Endothelial cell (in vitro differentiated cells): ENCODE results near the gene ABCF2. TPM values are rescaled to one million over a fixed set of nuclear protein-coding genes. Genes with fewer than 3 reads are reported as not detected.

ENCODE experiments used
- DNase-seq: peaks from one replicate; pipeline ENCODE4 v3.0.0; 2021; ENCODE audit warnings: low spot score
- H3K27ac Mint-ChIP-seq: one replicate; pipeline ENCODE4 v1.8.0; 2021; ENCODE audit warnings: mixed read lengths, inconsistent platforms; ENCODE audit not compliant: unreplicated experiment
- H3K27me3 Mint-ChIP-seq: one replicate; pipeline ENCODE4 v1.8.0; 2021; ENCODE audit warnings: mild to moderate bottlenecking, moderate library complexity, mixed read lengths, inconsistent platforms; ENCODE audit not compliant: unreplicated experiment
- H3K36me3 Mint-ChIP-seq: one replicate; pipeline ENCODE4 v1.8.0; 2021; ENCODE audit warnings: mild to moderate bottlenecking, low read depth, mixed read lengths, inconsistent platforms; ENCODE audit not compliant: unreplicated experiment
- H3K4me1 Mint-ChIP-seq: one replicate; pipeline ENCODE4 v1.8.0; 2021; ENCODE audit warnings: mild to moderate bottlenecking, mixed read lengths, inconsistent platforms; ENCODE audit not compliant: unreplicated experiment
- H3K4me3 Mint-ChIP-seq: one replicate; pipeline ENCODE4 v1.8.0; 2021; ENCODE audit warnings: mild to moderate bottlenecking, mixed read lengths, inconsistent platforms; ENCODE audit not compliant: unreplicated experiment
- H3K9me3 Mint-ChIP-seq: one replicate; pipeline ENCODE4 v1.8.0; 2021; ENCODE audit warnings: mixed read lengths, inconsistent platforms; ENCODE audit not compliant: unreplicated experiment
- CTCF ChIP-seq: fragments of 200-600 bp; sonication (generic); IDR thresholded peaks from one replicate; pipeline ENCODE4 v1.5.0; 2021; ENCODE audit warnings: antibody characterized with exemption; ENCODE audit not compliant: unreplicated experiment
- total RNA-seq: library from RNA; stranded (reverse); fragmentation: NEBNext Ultra II Directional; extraction: Animal tissue kit (Norgen Biotek cat#: 25700); gene quantifications from one replicate; pipeline ENCODE4 v1.2.1, GENCODE V29; 2021; ENCODE audit not compliant: unreplicated experiment

The ABCF2 gene
- total RNA-seq, 1 donor from 2014 or later: 39.6 TPM

DNA sequence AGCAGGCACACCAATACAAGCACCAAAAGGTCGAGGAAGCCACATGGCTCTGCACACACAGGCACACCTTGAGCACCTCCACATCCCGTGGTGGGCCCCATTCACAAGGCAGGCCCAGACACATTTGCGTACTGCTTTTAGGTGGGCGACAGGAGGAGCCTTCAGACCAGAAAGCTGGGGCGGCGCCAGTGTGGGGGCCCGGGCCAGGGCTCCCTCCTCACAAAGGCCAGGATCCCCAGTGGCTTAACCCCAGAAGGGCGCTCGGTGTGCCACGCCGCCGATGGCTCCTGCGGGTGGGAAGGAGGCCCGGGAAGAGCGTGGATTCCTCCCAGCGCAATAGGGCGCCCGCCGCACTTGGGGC is 24.3 kb upstream of the ABCF2 start:
- H3K27ac Mint-ChIP-seq: peak overlapping the region; percentile 62

DNA sequence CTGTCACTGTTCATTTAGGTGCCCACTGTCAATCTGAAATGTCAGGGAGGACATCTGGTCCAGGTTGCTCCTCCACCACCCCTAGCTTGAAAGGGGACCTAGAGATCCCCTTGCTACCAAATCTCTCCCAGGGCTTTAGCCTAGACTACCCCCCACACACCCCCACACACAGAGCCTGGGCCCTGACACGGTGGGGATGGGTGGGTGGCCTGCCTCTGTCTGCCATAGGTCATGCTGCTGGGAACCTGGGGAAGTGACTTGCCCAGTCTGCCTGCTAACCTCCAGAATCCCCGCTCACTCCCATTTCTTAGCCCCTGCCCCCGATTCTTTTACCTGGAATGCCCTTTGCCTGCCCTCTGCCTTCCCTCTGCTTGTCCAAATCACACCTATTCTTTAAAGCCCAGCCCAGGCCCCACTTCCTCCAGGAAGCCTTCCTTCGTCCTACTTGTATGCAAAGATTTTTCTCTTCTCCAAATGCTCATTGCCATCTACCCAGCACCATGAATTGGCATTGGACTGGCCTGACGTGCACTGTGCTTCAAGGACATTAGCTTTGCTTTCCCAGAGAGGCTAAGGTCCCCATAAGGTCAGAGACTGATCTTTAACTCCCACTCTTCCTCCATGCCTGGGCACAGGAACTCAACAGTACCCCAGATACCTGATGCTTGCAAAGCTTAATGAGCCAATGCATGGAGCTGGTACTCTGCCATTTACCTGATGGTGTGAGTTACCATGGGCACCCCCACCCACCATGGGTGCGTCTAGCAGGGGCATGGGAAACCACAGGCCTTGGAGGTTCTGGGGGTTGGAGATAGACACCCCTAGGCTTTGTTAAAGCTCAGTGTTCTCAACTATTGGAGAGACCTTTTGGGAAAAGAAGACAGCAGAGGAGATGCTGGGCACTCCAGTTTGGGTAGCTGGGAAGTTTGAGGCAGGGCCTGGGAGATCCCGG is 23.5 kb upstream of the ABCF2 start:
- no peak for TF ChIP-seq CTCF
- Mint-ChIP-seq H3K36me3 (peaks cover 7% of the 10 kb centered on the region), H3K27me3 (peaks cover 42% of the 10 kb centered on the region), H3K27ac (peak overlapping the region; percentile 62), H3K4me3 (peak overlapping the region; percentile 87), H3K4me1 (peaks cover 28% of the 10 kb centered on the region), H3K9me3 (no peaks in the 10 kb centered on the region)
- no peak for DNase-seq

More for the DNA sequence above, 24.3 kb upstream of the ABCF2 start:
- Mint-ChIP-seq H3K4me3 (peak overlapping the region; percentile 87), H3K36me3 (peaks cover 10% of the 10 kb centered on the region), H3K9me3 (no peaks in the 10 kb centered on the region), H3K27me3 (peaks cover 45% of the 10 kb centered on the region), H3K4me1 (peaks cover 30% of the 10 kb centered on the region)
- TF ChIP-seq CTCF: no peak
- no peak for DNase-seq

DNA sequence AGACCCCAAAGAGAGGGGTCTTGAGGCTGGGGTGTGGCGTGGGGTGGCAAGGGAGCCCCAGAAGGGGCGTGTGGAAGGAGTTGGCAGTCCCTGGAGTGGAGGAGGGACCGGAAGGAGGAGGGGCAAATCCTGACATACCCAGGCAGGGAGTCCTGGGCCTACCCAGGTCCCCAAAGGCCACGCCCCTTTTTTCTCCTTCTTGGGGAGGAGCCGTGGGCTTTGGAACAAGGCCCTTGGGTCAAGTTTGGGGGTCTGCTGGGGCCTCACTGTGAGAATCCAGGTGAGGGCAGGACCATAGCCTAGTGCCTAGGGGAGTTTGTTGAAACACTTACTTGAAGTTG is 22.7 kb upstream of the ABCF2 start:
- Mint-ChIP-seq H3K27ac (no peak overlapping the region), H3K9me3 (no peaks in the 10 kb centered on the region), H3K4me3 (no peak overlapping the region), H3K27me3 (peaks cover 41% of the 10 kb centered on the region), H3K4me1 (peaks cover 29% of the 10 kb centered on the region), H3K36me3 (no peaks in the 10 kb centered on the region)
- DNase-seq: no peak
- TF ChIP-seq CTCF: no peak

DNA sequence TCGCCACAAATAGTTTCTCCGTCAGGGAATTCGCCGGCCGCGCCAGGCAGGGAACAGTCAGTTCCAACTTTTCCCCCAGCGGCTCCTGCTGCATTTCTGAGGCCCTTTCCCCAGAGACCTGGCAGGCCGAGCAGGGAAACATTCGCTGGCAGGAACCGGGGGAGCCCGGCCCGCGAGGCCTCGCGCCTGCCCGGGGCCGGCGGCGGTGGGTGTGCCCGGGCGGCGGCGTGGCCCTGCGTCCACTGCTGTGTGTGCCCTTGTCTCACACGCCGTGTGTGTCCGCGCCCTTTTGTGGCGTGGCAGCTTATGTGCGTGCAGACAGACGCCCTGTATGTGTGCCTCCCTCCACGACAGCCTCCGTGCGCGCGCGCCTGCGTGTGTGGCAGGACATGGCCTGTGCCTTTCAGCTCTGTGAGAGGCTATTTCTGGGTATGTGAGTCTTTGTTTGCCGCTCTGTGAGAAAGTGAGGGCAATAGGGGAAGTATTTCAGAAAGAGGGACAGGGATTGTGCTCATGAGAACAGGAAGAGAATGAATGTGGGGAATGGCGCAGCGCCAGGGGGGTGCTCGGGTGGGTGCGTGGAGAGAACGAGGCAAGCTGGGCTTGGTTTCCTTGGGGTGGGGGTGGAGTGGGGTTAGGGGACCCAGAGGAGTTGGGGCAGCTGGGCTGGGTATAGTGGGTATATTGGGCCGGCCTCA is 22.2 kb upstream of the ABCF2 start:
- DNase-seq: no peak
- H3K36me3 Mint-ChIP-seq: no peaks in the 10 kb centered on the region
- H3K9me3 Mint-ChIP-seq: no peaks in the 10 kb centered on the region
- H3K27me3 Mint-ChIP-seq: peaks cover 45% of the 10 kb centered on the region
- H3K4me3 Mint-ChIP-seq: peak overlapping the region; percentile 81
- no peak for TF ChIP-seq CTCF
- H3K27ac Mint-ChIP-seq: no peak overlapping the region
- peaks cover 33% of the 10 kb centered on the region for H3K4me1 Mint-ChIP-seq
